Neural cell (in vitro differentiated cells): Measurements from ENCODE around the gene MAML3. TPM values are rescaled to one million over a fixed set of nuclear protein-coding genes. Genes with fewer than 3 reads are reported as not detected.

Experiments
- H2AFZ ChIP-seq: fragments of 200-600, 300-800 bp; sonication (generic), shearing (Covaris generic); 2 replicates; pipeline ENCODE4 v1.6.0; 2014; ENCODE audit warnings: low read depth, mild to moderate bottlenecking, antibody characterized with exemption, low read length, moderate library complexity
- H3F3A ChIP-seq: fragments of 200-600 bp; shearing (Covaris generic); 2 replicates; pipeline ENCODE4 v1.6.1; 2016; ENCODE audit warnings: mild to moderate bottlenecking, moderate library complexity, mixed read lengths, antibody characterized with exemption, low read length; ENCODE audit not compliant: insufficient read depth, poor library complexity, severe bottlenecking
- H3K27ac ChIP-seq: fragments of 200-600, 300-800 bp; sonication (generic), shearing (Covaris generic); 2 replicates; pipeline ENCODE4 v1.5.1; 2014; ENCODE audit warnings: mild to moderate bottlenecking, low read length, moderate library complexity
- H3K27me3 ChIP-seq: fragments of 300-800, 200-600 bp; sonication (generic), shearing (Covaris generic); 2 replicates; pipeline ENCODE4 v1.6.0; 2014; ENCODE audit warnings: mild to moderate bottlenecking, low read depth, low read length, moderate library complexity; ENCODE audit not compliant: insufficient read depth
- H3K36me3 ChIP-seq: fragments of 300-800, 200-600 bp; sonication (generic), shearing (Covaris generic); 2 replicates; pipeline ENCODE4 v1.5.1; 2014; ENCODE audit warnings: mild to moderate bottlenecking, antibody characterized with exemption, low read length, moderate library complexity; ENCODE audit not compliant: insufficient read depth
- H3K4me2 ChIP-seq: fragments of 300-800, 200-600 bp; sonication (generic), shearing (Covaris generic); 2 replicates; pipeline ENCODE4 v1.6.0; 2014; ENCODE audit warnings: mild to moderate bottlenecking, low read length
- H3K4me3 ChIP-seq: fragments of 300-800, 200-600 bp; sonication (generic), shearing (Covaris generic); 2 replicates; pipeline ENCODE4 v1.5.1; 2014; ENCODE audit warnings: mild to moderate bottlenecking, low read length, moderate library complexity
- H3K79me2 ChIP-seq: fragments of 200-600 bp; shearing (Covaris generic); replicated peaks from 2 replicates; pipeline ENCODE4 v1.6.0; 2014; ENCODE audit warnings: mild to moderate bottlenecking, low read length, moderate library complexity; ENCODE audit not compliant: insufficient read depth
- H3K9ac ChIP-seq: fragments of 300-800, 200-600 bp; sonication (generic), shearing (Covaris generic); 2 replicates; pipeline ENCODE4 v1.6.1; 2016; ENCODE audit warnings: mild to moderate bottlenecking, low read length, mixed read lengths
- H3K9me2 ChIP-seq: fragments of 200-600 bp; shearing (Covaris generic); 2 replicates; pipeline ENCODE4 v1.6.1; 2016; ENCODE audit warnings: mild to moderate bottlenecking, low read length, mixed read lengths; ENCODE audit not compliant: insufficient read depth
- H3K9me3 ChIP-seq: fragments of 200-600, 300-800 bp; sonication (generic), shearing (Covaris generic); 2 replicates; pipeline ENCODE4 v1.6.1; 2016; ENCODE audit warnings: mild to moderate bottlenecking, mixed run types, low read length, moderate library complexity, mixed read lengths
- H4K20me1 ChIP-seq: fragments of 200-600 bp; shearing (Covaris generic); 2 replicates; pipeline ENCODE4 v1.6.1; 2016; ENCODE audit warnings: mild to moderate bottlenecking, mixed run types; ENCODE audit not compliant: insufficient read depth
- EP300 ChIP-seq: fragments of 450-650 bp; conservative IDR thresholded peaks from 2 replicates; pipeline ENCODE4 v1.6.1; 2014; ENCODE audit warnings: antibody characterized with exemption, mild to moderate bottlenecking, moderate library complexity; ENCODE audit not compliant: poor library complexity, severe bottlenecking
- EZH2 ChIP-seq: fragments of 200-600, 300-800 bp; shearing (Covaris generic), sonication (generic); IDR thresholded peaks from 2 replicates; pipeline ENCODE4 v1.6.1; 2014; ENCODE audit warnings: antibody characterized with exemption, low read length, borderline replicate concordance, mild to moderate bottlenecking; ENCODE audit not compliant: insufficient read depth, poor library complexity, severe bottlenecking
- MXI1 ChIP-seq: fragments of 450-650 bp; conservative IDR thresholded peaks from 2 replicates; pipeline ENCODE4 v1.6.1; 2014; ENCODE audit warnings: antibody characterized with exemption, mild to moderate bottlenecking; ENCODE audit not compliant: poor library complexity, severe bottlenecking
- POLR2AphosphoS5 ChIP-seq: IDR thresholded peaks from 2 replicates; pipeline ENCODE4 v1.6.1; 2012
- RAD21 ChIP-seq: fragments of 450-650 bp; conservative IDR thresholded peaks from 2 replicates; pipeline ENCODE4 v1.6.1; 2014; ENCODE audit warnings: antibody characterized with exemption, mild to moderate bottlenecking, moderate library complexity
- SMC3 ChIP-seq: fragments of 450-650 bp; conservative IDR thresholded peaks from 2 replicates; pipeline ENCODE4 v1.6.1; 2014; ENCODE audit warnings: antibody characterized with exemption, mild to moderate bottlenecking, moderate library complexity; ENCODE audit not compliant: poor library complexity
- TAF1 ChIP-seq: IDR thresholded peaks from 2 replicates; pipeline ENCODE4 v1.6.1; 2012; ENCODE audit warnings: low read depth
- polyA plus RNA-seq: library from polyadenylated mRNA; depleted of rRNA; stranded (reverse); fragments of >200 nt; gene quantifications from 2 replicates; pipeline ENCODE4 v1.2.3, GENCODE V29; 2014
- TF ChIP-seq, protein P1 (sequence below): IDR thresholded peaks from 2 replicates; pipeline ENCODE4 v1.6.1; 2012; ENCODE audit warnings: borderline replicate concordance
- TF ChIP-seq, protein P2 (sequence below): fragments of 450-650 bp; IDR thresholded peaks from 2 replicates; pipeline ENCODE4 v1.5.1; 2014; ENCODE audit warnings: antibody characterized with exemption, mild to moderate bottlenecking, moderate library complexity; ENCODE audit not compliant: poor library complexity, severe bottlenecking

Gene MAML3
- polyA plus RNA-seq, 1 donor from 2014 or later: 10.2 TPM

DNA sequence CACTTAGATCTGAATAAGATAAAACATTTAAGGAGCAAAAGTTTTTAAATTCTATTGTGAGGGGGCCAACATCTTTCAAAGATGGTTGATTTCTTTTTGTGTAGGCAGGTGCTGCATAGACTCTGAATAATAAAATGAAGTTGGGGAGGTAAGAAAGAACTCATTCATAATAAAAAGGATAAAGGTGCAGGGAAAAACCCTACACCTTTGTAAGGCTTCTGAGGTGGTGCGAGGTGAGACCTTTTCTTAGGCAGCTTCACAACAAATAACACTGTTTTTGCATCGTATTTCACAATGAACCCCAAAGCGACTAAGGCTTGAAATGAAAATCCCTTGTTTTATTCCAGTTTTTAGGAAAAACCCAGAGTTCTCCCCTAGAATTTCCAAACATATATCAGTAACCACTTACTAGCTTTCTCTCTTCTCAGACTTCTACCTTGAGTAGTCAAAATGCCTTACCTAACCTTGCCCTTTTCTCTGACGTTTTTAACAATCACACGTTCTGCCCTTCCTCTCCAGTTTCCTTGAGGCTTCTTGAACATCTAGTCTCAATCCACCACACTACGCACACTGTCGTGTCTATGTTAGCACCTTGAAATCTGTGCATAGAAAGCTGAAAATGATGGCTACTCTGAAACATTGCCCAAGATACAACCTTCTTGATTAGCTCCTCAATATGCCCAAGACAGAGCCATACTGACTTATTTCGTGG lies 30.2 kb downstream of the MAML3 start:
- Histone ChIP-seq H3K9ac (no peak overlapping the region), H3K27ac (no peak overlapping the region), H3K4me3 (no peak overlapping the region), H3F3A (no peaks in the 10 kb centered on the region), H3K4me2 (no peak overlapping the region), H2AFZ (no peak overlapping the region), H4K20me1 (no peaks in the 10 kb centered on the region), H3K36me3 (no peaks in the 10 kb centered on the region), H3K9me3 (no peaks in the 10 kb centered on the region), H3K79me2 (peaks cover 18% of the 10 kb centered on the region), H3K9me2 (no peaks in the 10 kb centered on the region), H3K27me3 (no peaks in the 10 kb centered on the region)
- no peak for TF ChIP-seq SMC3

DNA sequence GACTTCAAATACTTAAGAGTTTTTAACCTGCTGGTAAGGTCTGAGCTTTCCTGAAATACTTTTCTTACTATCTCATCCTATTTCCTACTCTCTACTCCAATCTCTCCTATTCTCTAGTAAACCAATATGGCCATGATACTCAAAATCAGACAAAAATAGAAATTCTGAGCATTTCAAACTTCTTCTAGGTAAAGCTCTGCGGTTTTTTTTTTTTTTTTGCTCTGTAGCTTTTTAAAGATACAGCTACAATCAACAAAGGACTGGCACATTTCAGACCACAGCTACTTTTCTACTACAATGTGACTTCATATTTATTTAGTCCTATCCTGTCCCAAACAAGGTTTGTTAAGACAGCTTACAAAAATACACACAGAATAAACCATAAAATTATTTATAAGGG lies 31.1 kb downstream of the MAML3 start:
- Histone ChIP-seq H3K9ac (no peak overlapping the region), H3K27me3 (no peaks in the 10 kb centered on the region), H3K4me3 (no peak overlapping the region), H3K27ac (no peak overlapping the region), H2AFZ (no peak overlapping the region), H3K36me3 (no peaks in the 10 kb centered on the region), H3K79me2 (peaks cover 19% of the 10 kb centered on the region), H3K9me3 (no peaks in the 10 kb centered on the region), H3K9me2 (no peaks in the 10 kb centered on the region), H3K4me2 (no peak overlapping the region), H3F3A (no peaks in the 10 kb centered on the region), H4K20me1 (no peaks in the 10 kb centered on the region)
- TF ChIP-seq, protein P1, sequence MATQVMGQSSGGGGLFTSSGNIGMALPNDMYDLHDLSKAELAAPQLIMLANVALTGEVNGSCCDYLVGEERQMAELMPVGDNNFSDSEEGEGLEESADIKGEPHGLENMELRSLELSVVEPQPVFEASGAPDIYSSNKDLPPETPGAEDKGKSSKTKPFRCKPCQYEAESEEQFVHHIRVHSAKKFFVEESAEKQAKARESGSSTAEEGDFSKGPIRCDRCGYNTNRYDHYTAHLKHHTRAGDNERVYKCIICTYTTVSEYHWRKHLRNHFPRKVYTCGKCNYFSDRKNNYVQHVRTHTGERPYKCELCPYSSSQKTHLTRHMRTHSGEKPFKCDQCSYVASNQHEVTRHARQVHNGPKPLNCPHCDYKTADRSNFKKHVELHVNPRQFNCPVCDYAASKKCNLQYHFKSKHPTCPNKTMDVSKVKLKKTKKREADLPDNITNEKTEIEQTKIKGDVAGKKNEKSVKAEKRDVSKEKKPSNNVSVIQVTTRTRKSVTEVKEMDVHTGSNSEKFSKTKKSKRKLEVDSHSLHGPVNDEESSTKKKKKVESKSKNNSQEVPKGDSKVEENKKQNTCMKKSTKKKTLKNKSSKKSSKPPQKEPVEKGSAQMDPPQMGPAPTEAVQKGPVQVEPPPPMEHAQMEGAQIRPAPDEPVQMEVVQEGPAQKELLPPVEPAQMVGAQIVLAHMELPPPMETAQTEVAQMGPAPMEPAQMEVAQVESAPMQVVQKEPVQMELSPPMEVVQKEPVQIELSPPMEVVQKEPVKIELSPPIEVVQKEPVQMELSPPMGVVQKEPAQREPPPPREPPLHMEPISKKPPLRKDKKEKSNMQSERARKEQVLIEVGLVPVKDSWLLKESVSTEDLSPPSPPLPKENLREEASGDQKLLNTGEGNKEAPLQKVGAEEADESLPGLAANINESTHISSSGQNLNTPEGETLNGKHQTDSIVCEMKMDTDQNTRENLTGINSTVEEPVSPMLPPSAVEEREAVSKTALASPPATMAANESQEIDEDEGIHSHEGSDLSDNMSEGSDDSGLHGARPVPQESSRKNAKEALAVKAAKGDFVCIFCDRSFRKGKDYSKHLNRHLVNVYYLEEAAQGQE: no peak
- TF ChIP-seq, protein P2, sequence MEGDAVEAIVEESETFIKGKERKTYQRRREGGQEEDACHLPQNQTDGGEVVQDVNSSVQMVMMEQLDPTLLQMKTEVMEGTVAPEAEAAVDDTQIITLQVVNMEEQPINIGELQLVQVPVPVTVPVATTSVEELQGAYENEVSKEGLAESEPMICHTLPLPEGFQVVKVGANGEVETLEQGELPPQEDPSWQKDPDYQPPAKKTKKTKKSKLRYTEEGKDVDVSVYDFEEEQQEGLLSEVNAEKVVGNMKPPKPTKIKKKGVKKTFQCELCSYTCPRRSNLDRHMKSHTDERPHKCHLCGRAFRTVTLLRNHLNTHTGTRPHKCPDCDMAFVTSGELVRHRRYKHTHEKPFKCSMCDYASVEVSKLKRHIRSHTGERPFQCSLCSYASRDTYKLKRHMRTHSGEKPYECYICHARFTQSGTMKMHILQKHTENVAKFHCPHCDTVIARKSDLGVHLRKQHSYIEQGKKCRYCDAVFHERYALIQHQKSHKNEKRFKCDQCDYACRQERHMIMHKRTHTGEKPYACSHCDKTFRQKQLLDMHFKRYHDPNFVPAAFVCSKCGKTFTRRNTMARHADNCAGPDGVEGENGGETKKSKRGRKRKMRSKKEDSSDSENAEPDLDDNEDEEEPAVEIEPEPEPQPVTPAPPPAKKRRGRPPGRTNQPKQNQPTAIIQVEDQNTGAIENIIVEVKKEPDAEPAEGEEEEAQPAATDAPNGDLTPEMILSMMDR: no peak
- TF ChIP-seq POLR2AphosphoS5 (no peak), SMC3 (no peak), EZH2 (no peak), EP300 (no peak), RAD21 (no peak), TAF1 (no peak), MXI1 (no peak)

DNA sequence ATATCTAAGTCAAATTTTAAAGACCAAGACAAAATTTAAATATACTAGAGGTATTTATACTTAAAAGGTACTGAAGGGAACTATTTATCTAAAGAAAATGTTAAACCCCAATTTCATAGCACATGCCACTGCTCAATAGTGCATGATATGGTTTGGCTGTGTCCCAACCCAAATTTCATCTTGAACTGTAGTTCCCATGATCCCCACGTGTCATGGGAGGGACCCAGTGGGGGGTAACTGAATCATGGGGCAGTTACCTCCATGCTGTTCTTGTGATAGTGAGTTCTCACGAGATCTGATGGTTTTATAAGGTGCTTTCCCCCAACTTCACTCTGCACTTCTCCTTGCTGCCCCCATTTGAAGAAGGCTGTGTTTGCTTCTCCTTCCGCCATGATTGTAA lies 32.3 kb downstream of the MAML3 start:
- Histone ChIP-seq H3K27me3 (no peaks in the 10 kb centered on the region), H3K27ac (no peak overlapping the region), H3F3A (no peaks in the 10 kb centered on the region), H3K36me3 (no peaks in the 10 kb centered on the region), H3K4me3 (no peak overlapping the region), H3K4me2 (no peak overlapping the region), H3K79me2 (peaks cover 22% of the 10 kb centered on the region), H2AFZ (no peak overlapping the region), H3K9ac (no peak overlapping the region), H4K20me1 (no peaks in the 10 kb centered on the region), H3K9me3 (no peaks in the 10 kb centered on the region), H3K9me2 (no peaks in the 10 kb centered on the region)
- TF ChIP-seq POLR2AphosphoS5: no peak
- TF ChIP-seq MXI1: no peak
- no peak for TF ChIP-seq SMC3
- TF ChIP-seq, protein P2: no peak
